Epithelial cell of esophagus (primary cell): Measurements from ENCODE around the gene MRPS34.
A peak's percentile ranks its signal among the peaks of the same experiment; 100 is the strongest.

Experiments
- DNase-seq: peaks from one replicate; pipeline ENCODE4 v3.0.0; 2010; ENCODE audit warnings: low read depth
- H3K4me3 ChIP-seq: 2 replicates; pipeline ENCODE4 v1.5.1; 2011; ENCODE audit warnings: mild to moderate bottlenecking, low read length, control low read depth
- CTCF ChIP-seq: IDR thresholded peaks from 2 replicates; pipeline ENCODE4 v1.5.1; 2011; ENCODE audit warnings: low read depth, mild to moderate bottlenecking, low read length, control low read depth, inconsistent platforms; ENCODE audit not compliant: insufficient read depth; ENCODE audit errors: missing control alignments

MRPS34 gene

GRCh38 chr16:1790261-1790610 is 17.3 kb upstream of the MRPS34 start:
- TF ChIP-seq CTCF, result no peak
- H3K4me3 ChIP-seq, result no peak overlapping the region
- DNase-seq, result no peak

- DNase-seq, result no peak
- TF ChIP-seq CTCF, result no peak
These were observed 16.7 kb upstream of the MRPS34 start for GRCh38 chr16:1789643-1790045.

GRCh38 chr16:1788708-1789100 is 15.8 kb upstream of the MRPS34 start:
- no peak overlapping the region for H3K4me3 ChIP-seq
- TF ChIP-seq CTCF, result no peak
- peak; percentile 44 for DNase-seq

More at GRCh38 chr16:1789643-1790045, 16.7 kb upstream of the MRPS34 start:
- H3K4me3 ChIP-seq, result no peak overlapping the region

- DNase-seq, result no peak
- no peak for TF ChIP-seq CTCF
- H3K4me3 ChIP-seq, result no peak overlapping the region
These were observed 15.3 kb upstream of the MRPS34 start for GRCh38 chr16:1788095-1788707.

- no peak for TF ChIP-seq CTCF
- DNase-seq, result no peak
- H3K4me3 ChIP-seq, result no peak overlapping the region
These were observed 14.6 kb upstream of the MRPS34 start for GRCh38 chr16:1787322-1788094.

- TF ChIP-seq CTCF, result no peak
These were observed 14.1 kb upstream of the MRPS34 start for GRCh38 chr16:1787056-1787321.

More at GRCh38 chr16:1787056-1787321, 14.1 kb upstream of the MRPS34 start:
- DNase-seq, result no peak
- H3K4me3 ChIP-seq, result no peak overlapping the region
